GM19395 (cell line): ENCODE data around the gene LTBP4.
"Not testable (repeated sequence)": the region's sequence is repeated elsewhere in the genome, so short reads cannot be mapped to it uniquely, and the experiment has no call there.

Experiments
- ATAC-seq: cut with Tn5 transposase; IDR thresholded peaks from one replicate; pipeline ENCODE4 v1.9.1; 2021; ENCODE audit warnings: mild to moderate bottlenecking, moderate library complexity; ENCODE audit not compliant: unreplicated experiment

LTBP4 gene

GRCh38 chr19:40611096-40611495, 9.9 kb downstream of the LTBP4 start:
- ATAC-seq, result no peak

GRCh38 chr19:40611900-40612698, 10.9 kb downstream of the LTBP4 start:
- no peak for ATAC-seq

- no peak for ATAC-seq
Observed at GRCh38 chr19:40612831-40613689, 11.9 kb downstream of the LTBP4 start.

GRCh38 chr19:40613690-40614621, 12.8 kb downstream of the LTBP4 start:
- peak; percentile 54 for ATAC-seq

GRCh38 chr19:40614622-40615411, 13.6 kb downstream of the LTBP4 start:
- no peak for ATAC-seq

- no peak for ATAC-seq
Observed at GRCh38 chr19:40616178-40616577, 15.0 kb downstream of the LTBP4 start.

GRCh38 chr19:40616941-40617340, 15.8 kb downstream of the LTBP4 start:
- ATAC-seq, result no peak

GRCh38 chr19:40617961-40618360, 16.8 kb downstream of the LTBP4 start:
- ATAC-seq, result no peak

GRCh38 chr19:40619333-40620160, 18.4 kb downstream of the LTBP4 start:
- ATAC-seq, result no peak

- ATAC-seq, result no peak
Observed at GRCh38 chr19:40620161-40620485, 19.0 kb downstream of the LTBP4 start.

GRCh38 chr19:40621283-40621682, 20.1 kb downstream of the LTBP4 start:
- ATAC-seq, result no peak

GRCh38 chr19:40621966-40622772, 21.0 kb downstream of the LTBP4 start:
- no peak for ATAC-seq

GRCh38 chr19:40622773-40623075, 21.6 kb downstream of the LTBP4 start:
- no peak for ATAC-seq

- no peak for ATAC-seq
Observed at GRCh38 chr19:40623403-40624251, 22.5 kb downstream of the LTBP4 start.

GRCh38 chr19:40624369-40625153, 23.4 kb downstream of the LTBP4 start:
- not testable (repeated sequence) for ATAC-seq

GRCh38 chr19:40625406-40626120, 24.4 kb downstream of the LTBP4 start:
- ATAC-seq, result no peak
